BLaER1 treated with 17β-estradiol and CSF1 and Interleukin-3, amounts not matched to agents 10 nM and 100 nM (cell line): ENCODE results near the gene CMTM1.
A peak's percentile ranks its signal among the peaks of the same experiment; 100 is the strongest.

Experiments used
- H3K27ac ChIP-seq, 11 experiments: shearing (Covaris generic); formaldehyde crosslinking; 2 replicates each; pipeline ENCODE4 v1.8.1; 2022
- H3K27me3 ChIP-seq, 11 experiments: shearing (Covaris generic); formaldehyde crosslinking; 2 replicates each; pipeline ENCODE4 v1.8.1; 2022
- H3K36me3 ChIP-seq, 11 experiments: shearing (Covaris generic); formaldehyde crosslinking; 2 replicates each; pipeline ENCODE4 v1.8.1; 2022
- H3K4me1 ChIP-seq, 10 experiments: shearing (Covaris generic); formaldehyde crosslinking; 2 replicates each; pipeline ENCODE4 v1.8.1; 2022
- H3K4me2 ChIP-seq, 11 experiments: shearing (Covaris generic); formaldehyde crosslinking; 2 replicates each; pipeline ENCODE4 v1.8.1; 2022
- H3K4me3 ChIP-seq, 10 experiments: shearing (Covaris generic); formaldehyde crosslinking; 2 replicates each; pipeline ENCODE4 v1.8.1; 2022
- H3K9ac ChIP-seq, 11 experiments: shearing (Covaris generic); formaldehyde crosslinking; 2 replicates each; pipeline ENCODE4 v1.8.1; 2022
- H3K9me3 ChIP-seq, 11 experiments: shearing (Covaris generic); formaldehyde crosslinking; replicated peaks in 1 of 11; 2 replicates each; pipeline ENCODE4 v1.8.1; 2022
- H4K20me1 ChIP-seq, 11 experiments: shearing (Covaris generic); formaldehyde crosslinking; 2 replicates each; pipeline ENCODE4 v1.8.1; 2022
- Cebpa-rat ChIP-seq, 11 experiments: shearing (Covaris generic); IDR thresholded peaks; 2 replicates each; pipeline ENCODE4 v1.8.1; 2022

The CMTM1 gene

GRCh38 chr16:66551788-66552285 lies 14.4 kb upstream of the CMTM1 start:
- no peaks in the 10 kb centered on the region for H3K27me3 ChIP-seq
- H3K4me3 ChIP-seq, result peak overlapping the region; percentile 64 to 89 (median 77)
- no peaks in the 10 kb centered on the region for H3K9me3 ChIP-seq
- peaks cover 4 to 34% (median 20%) of the 10 kb centered on the region in 11 experiments; a peak in 15 of 22 replicates for H3K36me3 ChIP-seq
- peak overlapping the region; percentile 74 to 98 (median 96) for H3K9ac ChIP-seq
- peak overlapping the region; percentile 90 to 98 (median 96) for H3K4me2 ChIP-seq
- H3K27ac ChIP-seq, result peak overlapping the region; percentile 88 to 99 (median 99)
- peaks cover 0 to 23% (median 0%) of the 10 kb centered on the region in 11 experiments; a peak in 4 of 22 replicates for H4K20me1 ChIP-seq
- H3K4me1 ChIP-seq, result peaks cover 82 to 97% (median 86%) of the 10 kb centered on the region in 10 experiments
- TF ChIP-seq Cebpa-rat (IDR thresholded peaks at IDR 0.05), result no peak

- Histone ChIP-seq H3K4me3 (peak within 1 kb of the TSS; percentile 64 to 89 (median 77)), H3K36me3 (peaks cover 7 to 41% (median 25%) of the 10 kb centered on the region in 11 experiments; a peak in 19 of 22 replicates), H3K4me1 (peaks cover 82 to 97% (median 86%) of the 10 kb centered on the region in 10 experiments), H3K9ac (peak within 1 kb of the TSS; percentile 74 to 98 (median 96)), H3K27ac (peak within 1 kb of the TSS; percentile 88 to 99 (median 99)), H4K20me1 (peaks cover 0 to 30% (median 0%) of the 10 kb centered on the region in 11 experiments; a peak in 7 of 22 replicates), H3K27me3 (no peaks in the 10 kb centered on the region), H3K4me2 (peak within 1 kb of the TSS; percentile 90 to 98 (median 96)), H3K9me3 (no peaks in the 10 kb centered on the region)
- no peak for TF ChIP-seq Cebpa-rat (IDR thresholded peaks at IDR 0.05)
Observed at GRCh38 chr16:66552286-66553177, 13.7 kb upstream of the CMTM1 start, which contains the start of gene CKLF. Gene CKLF (plus strand): TSS chr16:66552576. CDS start chr16:66552716, 140 bp downstream.

GRCh38 chr16:66553223-66553622 lies 13.0 kb upstream of the CMTM1 start:
- Histone ChIP-seq H3K9ac (peak overlapping the region; percentile 74 to 98 (median 96)), H3K4me2 (peak overlapping the region; percentile 90 to 98 (median 96)), H3K36me3 (peaks cover 11 to 48% (median 32%) of the 10 kb centered on the region in 11 experiments; a peak in 20 of 22 replicates), H3K4me3 (peak overlapping the region; percentile 64 to 89 (median 77)), H3K27me3 (no peaks in the 10 kb centered on the region), H3K4me1 (peaks cover 82 to 93% (median 86%) of the 10 kb centered on the region in 10 experiments), H3K9me3 (no peaks in the 10 kb centered on the region), H3K27ac (peak overlapping the region; percentile 19 to 99 (median 99); a peak in 21 of 22 replicates), H4K20me1 (peaks cover 0 to 37% (median 4%) of the 10 kb centered on the region in 11 experiments; a peak in 11 of 22 replicates)
- TF ChIP-seq Cebpa-rat (IDR thresholded peaks at IDR 0.05), result no peak

- peak overlapping the region in 10 of 11 experiments; percentile 88 to 99 (median 99); a peak in 16 of 22 replicates for H3K27ac ChIP-seq
- peaks cover 0 to 45% (median 11%) of the 10 kb centered on the region in 11 experiments; a peak in 12 of 22 replicates for H4K20me1 ChIP-seq
- peaks cover 78 to 93% (median 84%) of the 10 kb centered on the region in 10 experiments for H3K4me1 ChIP-seq
- H3K4me2 ChIP-seq, result peak overlapping the region; percentile 90 to 98 (median 96)
- no peaks in the 10 kb centered on the region for H3K9me3 ChIP-seq
- peak overlapping the region; percentile 64 to 89 (median 77); a peak in 19 of 20 replicates for H3K4me3 ChIP-seq
- no peak for TF ChIP-seq Cebpa-rat (IDR thresholded peaks at IDR 0.05)
- peak overlapping the region; percentile 74 to 98 (median 96); a peak in 19 of 22 replicates for H3K9ac ChIP-seq
- no peaks in the 10 kb centered on the region for H3K27me3 ChIP-seq
- peaks cover 19 to 56% (median 40%) of the 10 kb centered on the region in 11 experiments; a peak in 20 of 22 replicates for H3K36me3 ChIP-seq
Observed at GRCh38 chr16:66554021-66554420, 12.2 kb upstream of the CMTM1 start.

GRCh38 chr16:66554495-66554894 lies 11.7 kb upstream of the CMTM1 start:
- peak in 6 of 11 experiments; percentile 28 to 86 (median 66); a peak in 11 of 22 replicates for TF ChIP-seq Cebpa-rat (IDR thresholded peaks at IDR 0.05)
- H3K9me3 ChIP-seq, result no peaks in the 10 kb centered on the region
- H3K36me3 ChIP-seq, result peaks cover 24 to 61% (median 44%) of the 10 kb centered on the region in 11 experiments; a peak in 20 of 22 replicates
- peak overlapping the region in 8 of 11 experiments; percentile 74 to 98 (median 96); a peak in 12 of 22 replicates for H3K9ac ChIP-seq
- no peaks in the 10 kb centered on the region for H3K27me3 ChIP-seq
- H3K4me3 ChIP-seq, result peak overlapping the region in 8 of 10 experiments; percentile 68 to 88 (median 77); a peak in 14 of 20 replicates
- peak overlapping the region; percentile 90 to 98 (median 96) for H3K4me2 ChIP-seq
- H3K4me1 ChIP-seq, result peaks cover 73 to 93% (median 84%) of the 10 kb centered on the region in 10 experiments
- H4K20me1 ChIP-seq, result peaks cover 0 to 49% (median 15%) of the 10 kb centered on the region in 11 experiments; a peak in 12 of 22 replicates
- peak overlapping the region in 8 of 11 experiments; percentile 9 to 99 (median 99); a peak in 14 of 22 replicates for H3K27ac ChIP-seq

GRCh38 chr16:66560107-66560506 lies 6.1 kb upstream of the CMTM1 start:
- Histone ChIP-seq H3K4me3 (no peak overlapping the region), H3K9me3 (no peaks in the 10 kb centered on the region), H3K27ac (peak overlapping the region in 2 of 11 experiments; percentile 10 to 24; a peak in 1 of 22 replicates), H4K20me1 (peaks cover 0 to 100% (median 54%) of the 10 kb centered on the region in 11 experiments; a peak in 18 of 22 replicates), H3K9ac (0 out of 22 replicates have a peak overlapping the region, but pooled peaks of 2 of the 11 experiments have one; percentile 2 to 9), H3K36me3 (peaks cover 75 to 100% (median 93%) of the 10 kb centered on the region in 11 experiments), H3K4me2 (peak overlapping the region; percentile 16 to 96 (median 48); a peak in 21 of 22 replicates), H3K4me1 (peaks cover 65 to 92% (median 82%) of the 10 kb centered on the region in 10 experiments), H3K27me3 (no peaks in the 10 kb centered on the region)
- no peak for TF ChIP-seq Cebpa-rat (IDR thresholded peaks at IDR 0.05)

- no peak for TF ChIP-seq Cebpa-rat (IDR thresholded peaks at IDR 0.05)
- peaks cover 85 to 100% (median 96%) of the 10 kb centered on the region in 11 experiments for H3K36me3 ChIP-seq
- peaks cover 0 to 10% (median 6%) of the 10 kb centered on the region in 11 experiments; a peak in 15 of 22 replicates for H3K9me3 ChIP-seq
- peaks cover 0 to 100% (median 64%) of the 10 kb centered on the region in 11 experiments; a peak in 18 of 22 replicates for H4K20me1 ChIP-seq
- H3K9ac ChIP-seq, result peak overlapping the region in 7 of 11 experiments; percentile 2 to 22 (median 11); a peak in 5 of 22 replicates
- peak overlapping the region in 10 of 11 experiments; percentile 16 to 96 (median 38); a peak in 19 of 22 replicates for H3K4me2 ChIP-seq
- peak overlapping the region in 3 of 11 experiments; percentile 6 to 24 (median 8); a peak in 4 of 22 replicates for H3K27ac ChIP-seq
- H3K4me3 ChIP-seq, result no peak overlapping the region
- H3K27me3 ChIP-seq, result no peaks in the 10 kb centered on the region
- H3K4me1 ChIP-seq, result peaks cover 51 to 79% (median 68%) of the 10 kb centered on the region in 10 experiments
Observed at GRCh38 chr16:66561381-66562080, 4.7 kb upstream of the CMTM1 start.
